Smooth muscle cell (in vitro differentiated cells): ENCODE results near the gene ZBED3. TPM values are rescaled to one million over a fixed set of nuclear protein-coding genes. Genes with fewer than 3 reads are reported as not detected.

Experiments
- DNase-seq: peaks from one replicate; lab custom pipeline; 2025; ENCODE audit not compliant: unreplicated experiment; lab: John Stamatoyannopoulos, UW
- H2AFZ ChIP-seq: fragments of 200-600 bp; sonication (generic); 2 replicates; pipeline ENCODE4 v1.6.0; 2016; ENCODE audit warnings: antibody characterized with exemption, low read depth, mild to moderate bottlenecking
- H3F3A ChIP-seq: fragments of 200-600 bp; sonication (generic); 2 replicates; pipeline ENCODE4 v1.6.0; 2017; ENCODE audit warnings: antibody characterized with exemption, low read depth
- H3K27ac ChIP-seq: fragments of 200-600 bp; sonication (generic); 2 replicates; pipeline ENCODE4 v1.5.1; 2016; ENCODE audit warnings: low read depth, mild to moderate bottlenecking
- H3K27me3 ChIP-seq: fragments of 200-600 bp; sonication (generic); 2 replicates; pipeline ENCODE4 v1.6.1; 2016; ENCODE audit warnings: low read depth, mild to moderate bottlenecking
- H3K36me3 ChIP-seq: fragments of 200-600 bp; sonication (generic); 2 replicates; pipeline ENCODE4 v1.5.1; 2016; ENCODE audit warnings: low read depth
- H3K4me1 ChIP-seq: fragments of 200-600 bp; sonication (generic); 2 replicates; pipeline ENCODE4 v1.5.1; 2016; ENCODE audit warnings: low read depth
- H3K4me2 ChIP-seq: fragments of 200-600 bp; sonication (generic); 2 replicates; pipeline ENCODE4 v1.6.0; 2016; ENCODE audit warnings: mild to moderate bottlenecking
- H3K4me3 ChIP-seq: fragments of 200-600 bp; sonication (generic); 2 replicates; pipeline ENCODE4 v1.5.1; 2016; ENCODE audit warnings: mild to moderate bottlenecking
- H3K79me2 ChIP-seq: fragments of 200-600 bp; sonication (generic); 2 replicates; pipeline ENCODE4 v1.6.0; 2016; ENCODE audit warnings: low read depth, mild to moderate bottlenecking
- H3K9ac ChIP-seq: fragments of 200-600 bp; sonication (generic); 2 replicates; pipeline ENCODE4 v1.6.0; 2016; ENCODE audit warnings: low read depth
- H3K9me3 ChIP-seq: fragments of 200-600 bp; sonication (generic); replicated peaks from 2 replicates; pipeline ENCODE4 v1.5.1; 2016; ENCODE audit warnings: low read depth
- H4K20me1 ChIP-seq: fragments of 200-600 bp; sonication (generic); 2 replicates; pipeline ENCODE4 v1.6.0; 2016; ENCODE audit warnings: low read depth
- WGBS: methylation state at CpG from one replicate; pipeline ENCODE4 v1.1.7; 2016; ENCODE audit warnings: low lambda C conversion rate; 5-methylcytosine and 5-hydroxymethylcytosine counted together
- polyA plus RNA-seq: library from polyadenylated mRNA; unstranded; fragments of >200 nt; fragmentation: Nextera tagmentation; extraction: Ambion mirVana; gene quantifications from 2 replicates; pipeline ENCODE4 v1.2.1, GENCODE V29; 2016
- total RNA-seq: library from RNA; depleted of rRNA; stranded (reverse); fragments of >200 nt; gene quantifications from 2 replicates; pipeline ENCODE4 v1.2.3, GENCODE V29; 2014
- TF ChIP-seq, protein P1 (sequence below): fragments of 200-600 bp; sonication (generic); IDR thresholded peaks from 2 replicates; pipeline ENCODE4 v1.5.1; 2017; ENCODE audit warnings: borderline replicate concordance, mild to moderate bottlenecking, antibody characterized with exemption; ENCODE audit not compliant: insufficient read depth, poor library complexity, severe bottlenecking

ZBED3 gene
- total RNA-seq (0.81 and 1.6 TPM in 2 replicates), polyA plus RNA-seq (4.6 and 4.8 TPM in 2 replicates)

DNA sequence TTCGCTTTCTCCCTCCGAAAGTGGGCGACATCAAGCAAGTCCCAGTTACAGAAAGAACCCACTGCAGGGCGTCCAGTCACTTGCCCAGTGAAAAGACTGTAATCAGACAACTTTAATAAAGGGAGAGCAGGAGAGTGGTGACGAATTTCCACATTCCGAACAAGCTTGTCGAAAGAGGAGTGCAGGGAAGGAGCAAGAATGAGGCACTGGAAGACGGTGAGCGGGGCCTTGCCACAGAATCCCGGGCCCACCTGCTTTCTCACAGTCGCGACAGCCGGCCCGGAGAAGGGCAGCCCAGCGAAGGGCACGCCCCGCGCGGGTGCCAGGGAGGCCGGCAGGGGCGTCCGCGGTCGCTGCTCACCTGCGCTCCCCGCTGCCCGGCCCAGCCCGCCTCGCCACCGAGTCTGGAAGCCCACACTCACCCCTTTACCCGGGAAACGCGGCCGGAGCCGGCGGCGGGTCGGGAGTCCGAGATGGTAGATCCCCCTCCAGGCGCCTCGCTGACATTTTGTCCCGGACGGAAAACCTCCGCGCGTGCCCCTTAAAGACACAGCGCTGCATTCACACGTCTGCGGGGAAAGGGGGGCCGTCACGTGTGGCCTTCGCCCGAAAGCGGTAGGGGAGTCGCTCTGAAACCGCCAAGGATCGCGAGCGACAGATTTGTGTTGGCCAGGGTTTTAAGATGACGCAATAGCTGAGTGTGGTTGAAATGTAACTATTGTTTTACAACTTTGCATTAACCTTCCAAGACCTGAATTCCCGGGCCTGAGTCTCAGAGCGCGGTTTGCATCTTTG is at the start of gene ZBED3:
TSS of gene ZBED3 (minus strand) at position 597 of the 795 bp plus-strand sequence. CDS start 9,407 bp downstream, outside the sequence.
- Histone ChIP-seq H3K4me2 (peak within 1 kb of the TSS; percentile 90), H2AFZ (peak within 1 kb of the TSS; percentile 98), H3K9ac (peak within 1 kb of the TSS; percentile 82), H4K20me1 (no peaks in the 10 kb centered on the region), H3K4me1 (peaks cover 15% of the 10 kb centered on the region), H3K27me3 (no peaks in the 10 kb centered on the region), H3K27ac (peak within 1 kb of the TSS; percentile 70), H3K4me3 (peak within 1 kb of the TSS; percentile 85), H3K79me2 (peaks cover 4% of the 10 kb centered on the region), H3K36me3 (no peaks in the 10 kb centered on the region), H3F3A (no peaks in the 10 kb centered on the region), H3K9me3 (no peaks in the 10 kb centered on the region)
- TF ChIP-seq, protein P1, sequence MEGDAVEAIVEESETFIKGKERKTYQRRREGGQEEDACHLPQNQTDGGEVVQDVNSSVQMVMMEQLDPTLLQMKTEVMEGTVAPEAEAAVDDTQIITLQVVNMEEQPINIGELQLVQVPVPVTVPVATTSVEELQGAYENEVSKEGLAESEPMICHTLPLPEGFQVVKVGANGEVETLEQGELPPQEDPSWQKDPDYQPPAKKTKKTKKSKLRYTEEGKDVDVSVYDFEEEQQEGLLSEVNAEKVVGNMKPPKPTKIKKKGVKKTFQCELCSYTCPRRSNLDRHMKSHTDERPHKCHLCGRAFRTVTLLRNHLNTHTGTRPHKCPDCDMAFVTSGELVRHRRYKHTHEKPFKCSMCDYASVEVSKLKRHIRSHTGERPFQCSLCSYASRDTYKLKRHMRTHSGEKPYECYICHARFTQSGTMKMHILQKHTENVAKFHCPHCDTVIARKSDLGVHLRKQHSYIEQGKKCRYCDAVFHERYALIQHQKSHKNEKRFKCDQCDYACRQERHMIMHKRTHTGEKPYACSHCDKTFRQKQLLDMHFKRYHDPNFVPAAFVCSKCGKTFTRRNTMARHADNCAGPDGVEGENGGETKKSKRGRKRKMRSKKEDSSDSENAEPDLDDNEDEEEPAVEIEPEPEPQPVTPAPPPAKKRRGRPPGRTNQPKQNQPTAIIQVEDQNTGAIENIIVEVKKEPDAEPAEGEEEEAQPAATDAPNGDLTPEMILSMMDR = no peak
- under 1% methylated on average over 60 of the region's 63 CpGs for WGBS
- peak; percentile 49 for DNase-seq

- Histone ChIP-seq H2AFZ (no peak overlapping the region), H3K27ac (no peak overlapping the region), H3K9ac (no peak overlapping the region), H4K20me1 (no peaks in the 10 kb centered on the region), H3K4me3 (no peak overlapping the region), H3K79me2 (no peaks in the 10 kb centered on the region), H3K4me2 (no peak overlapping the region), H3K4me1 (no peaks in the 10 kb centered on the region), H3K36me3 (no peaks in the 10 kb centered on the region), H3K27me3 (no peaks in the 10 kb centered on the region), H3K9me3 (no peaks in the 10 kb centered on the region), H3F3A (no peaks in the 10 kb centered on the region)
- DNase-seq = no peak
- 16% methylated on average over 1 of the region's 1 CpG for WGBS
- TF ChIP-seq, protein P1 = no peak
Measured at GRCh38 chr5:77133061-77133758, 46.1 kb upstream of the ZBED3 start.

GRCh38 chr5:77131361-77131760 is 44.3 kb upstream of the ZBED3 start:
- H3K9me3 ChIP-seq = no peaks in the 10 kb centered on the region

More at GRCh38 chr5:77131361-77131760, 44.3 kb upstream of the ZBED3 start:
- no peak for DNase-seq
- H3K9ac ChIP-seq = no peak overlapping the region
- H3K4me1 ChIP-seq = no peaks in the 10 kb centered on the region
- no peaks in the 10 kb centered on the region for H3K79me2 ChIP-seq
- no peaks in the 10 kb centered on the region for H3K27me3 ChIP-seq
- H3K4me2 ChIP-seq = no peak overlapping the region
- H3K27ac ChIP-seq = no peak overlapping the region
- no peak overlapping the region for H3K4me3 ChIP-seq
- no peak overlapping the region for H2AFZ ChIP-seq
- WGBS = 92% methylated on average over 3 of the region's 3 CpGs
- TF ChIP-seq, protein P1 = no peak
- H3F3A ChIP-seq = no peaks in the 10 kb centered on the region
- H4K20me1 ChIP-seq = no peaks in the 10 kb centered on the region
- H3K36me3 ChIP-seq = no peaks in the 10 kb centered on the region
